Measurements from ENCODE around the gene RBCK1. TPM values are rescaled to one million over a fixed set of nuclear protein-coding genes. Genes with fewer than 3 reads are reported as not detected.

RBCK1 gene
- polyA plus RNA-seq, 3 donors = 66.8 to 110 (median 70.8) TPM

DNA sequence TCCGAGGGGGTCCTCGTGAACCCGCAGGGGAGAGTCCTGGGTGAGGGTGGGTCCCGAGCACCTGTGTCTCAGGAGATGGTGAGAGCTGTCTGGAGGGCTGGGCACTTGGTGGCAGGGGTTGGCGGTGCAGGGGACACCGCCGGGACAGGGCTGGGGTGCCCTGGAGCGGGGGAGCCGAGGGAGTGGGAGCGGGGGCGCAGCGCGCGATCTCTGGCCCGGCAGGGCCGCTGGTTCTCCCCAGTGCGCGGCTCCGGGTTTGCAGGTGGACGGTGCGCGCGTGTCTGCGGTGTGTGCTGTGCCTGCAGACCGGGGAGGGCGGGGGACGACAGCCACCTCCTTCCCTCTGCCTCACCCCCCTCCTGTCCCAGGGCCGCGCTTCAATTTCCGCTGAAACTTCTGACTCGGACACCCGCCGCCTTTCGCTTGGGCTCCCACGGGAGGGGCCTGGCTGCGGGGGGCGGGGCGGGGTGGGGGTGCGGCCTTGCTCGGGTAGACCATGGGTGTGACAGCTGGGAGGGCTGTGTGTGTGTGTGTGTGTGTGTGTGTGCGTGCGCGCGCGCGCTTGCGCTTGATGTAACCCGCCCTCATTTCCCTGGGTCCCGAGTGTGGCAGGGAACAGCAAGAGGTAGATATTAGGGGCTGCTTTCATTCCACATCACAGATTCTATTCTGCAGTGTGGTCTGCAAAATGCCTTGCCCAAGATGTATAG, 26.4 kb upstream of the RBCK1 start:
- H3K9me3 ChIP-seq (replicated peaks in 1 of 2; ENCODE audit: control insufficient read depth in 1 of 2, insufficient read depth in 1 of 2, low read length in 2 of 2) = no peaks in the 10 kb centered on the region
- H3K79me2 ChIP-seq (ENCODE audit: insufficient read depth, low read length) = no peaks in the 10 kb centered on the region
- H3K27me3 ChIP-seq (ENCODE audit: control insufficient read depth in 2 of 2, insufficient read depth in 2 of 2, low read length in 2 of 2) = no peaks in the 10 kb centered on the region
- peak; percentile 54 to 73 (median 69) for DNase-seq
- Mint-ChIP-seq H3K27me3 (ENCODE audit: low read depth in 3 of 3) (peaks cover 0 to 2% (median 1%) of the 10 kb centered on the region in 3 donors), H3K36me3 (peaks cover 5 to 10% of the 10 kb centered on the region in 2 donors), H3K4me1 (peaks cover 9% of the 10 kb centered on the region), H3K27ac (peak overlapping the region in 5 of 7 donors; percentile 10 to 84 (median 58)), H3K4me3 (peak overlapping the region; percentile 84 to 87), H3K9me3 (peaks cover 0 to 2% (median 0%) of the 10 kb centered on the region in 7 donors)
- intact Hi-C loops (cut with micrococcal nuclease) = no loop called here
- peak overlapping the region; percentile 72 for H2AFZ ChIP-seq (ENCODE audit: insufficient read depth, low read depth, low read length, poor library complexity, severe bottlenecking)
- TF ChIP-seq, protein P1, sequence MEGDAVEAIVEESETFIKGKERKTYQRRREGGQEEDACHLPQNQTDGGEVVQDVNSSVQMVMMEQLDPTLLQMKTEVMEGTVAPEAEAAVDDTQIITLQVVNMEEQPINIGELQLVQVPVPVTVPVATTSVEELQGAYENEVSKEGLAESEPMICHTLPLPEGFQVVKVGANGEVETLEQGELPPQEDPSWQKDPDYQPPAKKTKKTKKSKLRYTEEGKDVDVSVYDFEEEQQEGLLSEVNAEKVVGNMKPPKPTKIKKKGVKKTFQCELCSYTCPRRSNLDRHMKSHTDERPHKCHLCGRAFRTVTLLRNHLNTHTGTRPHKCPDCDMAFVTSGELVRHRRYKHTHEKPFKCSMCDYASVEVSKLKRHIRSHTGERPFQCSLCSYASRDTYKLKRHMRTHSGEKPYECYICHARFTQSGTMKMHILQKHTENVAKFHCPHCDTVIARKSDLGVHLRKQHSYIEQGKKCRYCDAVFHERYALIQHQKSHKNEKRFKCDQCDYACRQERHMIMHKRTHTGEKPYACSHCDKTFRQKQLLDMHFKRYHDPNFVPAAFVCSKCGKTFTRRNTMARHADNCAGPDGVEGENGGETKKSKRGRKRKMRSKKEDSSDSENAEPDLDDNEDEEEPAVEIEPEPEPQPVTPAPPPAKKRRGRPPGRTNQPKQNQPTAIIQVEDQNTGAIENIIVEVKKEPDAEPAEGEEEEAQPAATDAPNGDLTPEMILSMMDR (IDR thresholded peaks at IDR 0.05) = no peak
- peak overlapping the region; percentile 64 to 82 (median 70) for H3K4me3 ChIP-seq (replicated peaks in 1 of 3; ENCODE audit: low read depth in 2 of 3, low read length in 3 of 3)
- H3K27ac ChIP-seq (ENCODE audit: low read depth in 1 of 2, low read length in 2 of 2) = peak overlapping the region in 1 of 2 donors; percentile 68
- WGBS (ENCODE audit: insufficient coverage) = 0% methylated on average over 27 of the region's 49 CpGs
- peak overlapping the region; percentile 96 for H3K4me2 ChIP-seq (replicated peaks; ENCODE audit: extremely low read depth, low read length, poor library complexity, severe bottlenecking)
- peak overlapping the region; percentile 64 for H3K9ac ChIP-seq (ENCODE audit: insufficient read depth, low read length, poor library complexity, severe bottlenecking)
- H3K4me1 ChIP-seq (ENCODE audit: control insufficient read depth in 1 of 2, insufficient read depth in 2 of 2, low read length in 2 of 2) = peaks cover 10 to 18% of the 10 kb centered on the region in 2 donors
- no peaks in the 10 kb centered on the region for H3K36me3 ChIP-seq (replicated peaks in 1 of 2; ENCODE audit: control insufficient read depth in 1 of 2, insufficient read depth in 2 of 2, low read length in 2 of 2)
- no peaks in the 10 kb centered on the region for H4K20me1 ChIP-seq (ENCODE audit: insufficient read depth, low read length)

- H3K4me3 ChIP-seq (replicated peaks in 1 of 3; ENCODE audit: low read depth in 2 of 3, low read length in 3 of 3) = peak overlapping the region in 1 of 3 experiments; percentile 82
- peak overlapping the region in 1 of 7 donors; percentile 45 for H3K27ac Mint-ChIP-seq
These were observed 25.6 kb upstream of the RBCK1 start for GRCh38 chr20:382291-383115.

More at GRCh38 chr20:382291-383115, 25.6 kb upstream of the RBCK1 start:
- Mint-ChIP-seq H3K4me3 (peak overlapping the region; percentile 84 to 87), H3K36me3 (peaks cover 6 to 10% of the 10 kb centered on the region in 2 donors), H3K27me3 (ENCODE audit: low read depth in 3 of 3) (peaks cover 0 to 2% (median 1%) of the 10 kb centered on the region in 3 donors), H3K9me3 (peaks cover 0 to 3% (median 0%) of the 10 kb centered on the region in 7 donors), H3K4me1 (peaks cover 9% of the 10 kb centered on the region)
- no peak for DNase-seq
- no peaks in the 10 kb centered on the region for H3K9me3 ChIP-seq (replicated peaks in 1 of 2; ENCODE audit: control insufficient read depth in 1 of 2, insufficient read depth in 1 of 2, low read length in 2 of 2)
- no peak overlapping the region for H3K9ac ChIP-seq (ENCODE audit: insufficient read depth, low read length, poor library complexity, severe bottlenecking)
- H2AFZ ChIP-seq (ENCODE audit: insufficient read depth, low read depth, low read length, poor library complexity, severe bottlenecking) = no peak overlapping the region
- TF ChIP-seq, protein P1 (IDR thresholded peaks at IDR 0.05) = no peak
- 51% methylated on average over 3 of the region's 8 CpGs for WGBS (ENCODE audit: insufficient coverage)
- H3K27me3 ChIP-seq (ENCODE audit: control insufficient read depth in 2 of 2, insufficient read depth in 2 of 2, low read length in 2 of 2) = no peaks in the 10 kb centered on the region
- no peaks in the 10 kb centered on the region for H4K20me1 ChIP-seq (ENCODE audit: insufficient read depth, low read length)
- no peaks in the 10 kb centered on the region for H3K79me2 ChIP-seq (ENCODE audit: insufficient read depth, low read length)
- no peaks in the 10 kb centered on the region for H3K36me3 ChIP-seq (replicated peaks in 1 of 2; ENCODE audit: control insufficient read depth in 1 of 2, insufficient read depth in 2 of 2, low read length in 2 of 2)
- H3K27ac ChIP-seq (ENCODE audit: low read depth in 1 of 2, low read length in 2 of 2) = no peak overlapping the region
- intact Hi-C loops (cut with micrococcal nuclease) = no loop called here
- peaks cover 10 to 18% of the 10 kb centered on the region in 2 donors for H3K4me1 ChIP-seq (ENCODE audit: control insufficient read depth in 1 of 2, insufficient read depth in 2 of 2, low read length in 2 of 2)
- peak overlapping the region; percentile 96 for H3K4me2 ChIP-seq (replicated peaks; ENCODE audit: extremely low read depth, low read length, poor library complexity, severe bottlenecking)

All from CD14-positive monocyte (primary cell).